Measurements from ENCODE around the gene DHFR2. TPM values are rescaled to one million over a fixed set of nuclear protein-coding genes. Genes with fewer than 3 reads are reported as not detected.

Gene DHFR2
- total RNA-seq, 3 donors from 2014 or later, result 5.4 to 9.1 (median 6.2) TPM

DNA sequence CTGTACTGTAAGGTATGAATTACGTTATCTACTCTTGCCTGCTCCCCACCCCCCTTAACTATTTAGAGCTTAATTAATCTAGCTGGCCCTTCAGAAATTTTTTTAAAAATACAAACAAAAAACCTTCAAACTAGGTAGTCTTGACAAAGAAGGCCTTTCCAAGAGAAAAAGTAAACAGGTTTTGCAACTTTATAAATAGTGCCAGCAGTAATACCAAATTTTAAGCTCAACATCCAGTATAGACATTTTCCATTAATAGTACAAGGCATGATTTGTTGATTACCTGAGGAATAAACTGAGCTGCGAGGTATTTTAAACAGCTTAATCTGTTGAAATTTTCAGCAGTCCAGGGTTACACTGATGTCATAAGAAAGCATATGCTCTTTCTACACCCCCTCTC lies 54.5 kb downstream of the DHFR2 start:
- Histone ChIP-seq H3K4me1 (ENCODE audit: low read depth) (no peaks in the 10 kb centered on the region), H3K9me3 (no peaks in the 10 kb centered on the region), H3K36me3 (ENCODE audit: low read depth) (no peaks in the 10 kb centered on the region), H3K4me3 (no peak overlapping the region)
- ATAC-seq (no peak), DNase-seq (no peak)
- intact Hi-C loops (cut with DNase I, micrococcal nuclease), result loop anchor here in 1 of 2 donors (10.0 kb wide), 1 partner anchor 57 kb away; the partner anchor contains the start of genes DHFR2 and NSUN3
- TF ChIP-seq, protein P1, sequence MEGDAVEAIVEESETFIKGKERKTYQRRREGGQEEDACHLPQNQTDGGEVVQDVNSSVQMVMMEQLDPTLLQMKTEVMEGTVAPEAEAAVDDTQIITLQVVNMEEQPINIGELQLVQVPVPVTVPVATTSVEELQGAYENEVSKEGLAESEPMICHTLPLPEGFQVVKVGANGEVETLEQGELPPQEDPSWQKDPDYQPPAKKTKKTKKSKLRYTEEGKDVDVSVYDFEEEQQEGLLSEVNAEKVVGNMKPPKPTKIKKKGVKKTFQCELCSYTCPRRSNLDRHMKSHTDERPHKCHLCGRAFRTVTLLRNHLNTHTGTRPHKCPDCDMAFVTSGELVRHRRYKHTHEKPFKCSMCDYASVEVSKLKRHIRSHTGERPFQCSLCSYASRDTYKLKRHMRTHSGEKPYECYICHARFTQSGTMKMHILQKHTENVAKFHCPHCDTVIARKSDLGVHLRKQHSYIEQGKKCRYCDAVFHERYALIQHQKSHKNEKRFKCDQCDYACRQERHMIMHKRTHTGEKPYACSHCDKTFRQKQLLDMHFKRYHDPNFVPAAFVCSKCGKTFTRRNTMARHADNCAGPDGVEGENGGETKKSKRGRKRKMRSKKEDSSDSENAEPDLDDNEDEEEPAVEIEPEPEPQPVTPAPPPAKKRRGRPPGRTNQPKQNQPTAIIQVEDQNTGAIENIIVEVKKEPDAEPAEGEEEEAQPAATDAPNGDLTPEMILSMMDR (IDR thresholded peaks at IDR 0.05), result no peak

Other genes starting within 250 kb of the DHFR2 start
- gene PROS1, start 89.0 kb downstream of the DHFR2 start, total RNA-seq, result 10 to 100 TPM in 2 of 3 donors, 1 to 10 TPM in 1; 6.7 to 30.1 (median 19.7) TPM
- gene ARL13B, start 82.8 kb downstream of the DHFR2 start, total RNA-seq, result 1 to 10 TPM; 2.6 to 9.1 (median 4.1) TPM
- 10 to 100 TPM in 2 of 3 donors, 1 to 10 TPM in 1; 7.5 to 20.6 (median 18.9) TPM for gene STX19, start 34.3 kb downstream of the DHFR2 start, total RNA-seq
- gene NSUN3, start 145 bp upstream of the DHFR2 start, total RNA-seq, result 10 to 100 TPM; 18.6 to 33.9 (median 23.0) TPM